Ishikawa (cell line): ENCODE measurements around the gene OR2D3.

Experiments
- CEBPB ChIP-seq: IDR thresholded peaks from 2 replicates; pipeline ENCODE4 v1.6.1; 2012
- CREB1 ChIP-seq: IDR thresholded peaks from 2 replicates; pipeline ENCODE4 v1.6.1; 2012; ENCODE audit warnings: low read depth
- EGR1 ChIP-seq: IDR thresholded peaks from 2 replicates; pipeline ENCODE4 v1.6.1; 2012
- EP300 ChIP-seq: IDR thresholded peaks from 2 replicates; pipeline ENCODE4 v1.6.1; 2012; ENCODE audit warnings: borderline replicate concordance
- FOXM1 ChIP-seq: IDR thresholded peaks from 2 replicates; pipeline ENCODE4 v1.6.1; 2012; ENCODE audit warnings: low read depth, borderline replicate concordance
- NFIC ChIP-seq: IDR thresholded peaks from 2 replicates; pipeline ENCODE4 v1.6.1; 2012
- RAD21 ChIP-seq: IDR thresholded peaks from 2 replicates; pipeline ENCODE4 v1.6.1; 2012; ENCODE audit warnings: low read depth
- REST ChIP-seq: IDR thresholded peaks from 2 replicates; pipeline ENCODE4 v1.6.1; 2012; ENCODE audit warnings: low read depth, mild to moderate bottlenecking
- TAF1 ChIP-seq: IDR thresholded peaks from 2 replicates; pipeline ENCODE4 v1.6.1; 2012; ENCODE audit warnings: low read depth, mild to moderate bottlenecking
- TCF12 ChIP-seq: IDR thresholded peaks from 2 replicates; pipeline ENCODE4 v1.6.1; 2012; ENCODE audit warnings: low read depth
- TEAD4 ChIP-seq: IDR thresholded peaks from 2 replicates; pipeline ENCODE4 v1.6.1; 2012
- YY1 ChIP-seq: IDR thresholded peaks from 2 replicates; pipeline ENCODE4 v1.6.1; 2012; ENCODE audit warnings: low read depth
- ZBTB7A ChIP-seq: IDR thresholded peaks from 2 replicates; pipeline ENCODE4 v1.6.1; 2012; ENCODE audit warnings: low read depth
- TF ChIP-seq, protein P1 (sequence below): IDR thresholded peaks from 2 replicates; pipeline ENCODE4 v1.6.1; 2012
- TF ChIP-seq, protein P2 (sequence below): IDR thresholded peaks from 2 replicates; pipeline ENCODE4 v1.6.1; 2012

The OR2D3 gene

DNA sequence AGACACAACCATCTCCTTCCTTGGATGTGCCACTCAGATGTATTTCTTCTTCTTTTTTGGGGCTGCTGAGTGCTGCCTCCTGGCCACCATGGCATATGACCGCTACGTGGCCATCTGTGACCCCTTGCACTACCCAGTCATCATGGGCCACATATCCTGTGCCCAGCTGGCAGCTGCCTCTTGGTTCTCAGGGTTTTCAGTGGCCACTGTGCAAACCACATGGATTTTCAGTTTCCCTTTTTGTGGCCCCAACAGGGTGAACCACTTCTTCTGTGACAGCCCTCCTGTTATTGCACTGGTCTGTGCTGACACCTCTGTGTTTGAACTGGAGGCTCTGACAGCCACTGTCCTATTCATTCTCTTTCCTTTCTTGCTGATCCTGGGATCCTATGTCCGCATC is 43.9 kb upstream of the OR2D3 start:
- TF ChIP-seq TAF1 (no peak), EGR1 (no peak), TCF12 (no peak), YY1 (no peak), RAD21 (no peak), EP300 (no peak), TEAD4 (no peak), REST (no peak), CEBPB (no peak), NFIC (no peak), CREB1 (no peak), ZBTB7A (no peak), FOXM1 (no peak)
- TF ChIP-seq, protein P1, sequence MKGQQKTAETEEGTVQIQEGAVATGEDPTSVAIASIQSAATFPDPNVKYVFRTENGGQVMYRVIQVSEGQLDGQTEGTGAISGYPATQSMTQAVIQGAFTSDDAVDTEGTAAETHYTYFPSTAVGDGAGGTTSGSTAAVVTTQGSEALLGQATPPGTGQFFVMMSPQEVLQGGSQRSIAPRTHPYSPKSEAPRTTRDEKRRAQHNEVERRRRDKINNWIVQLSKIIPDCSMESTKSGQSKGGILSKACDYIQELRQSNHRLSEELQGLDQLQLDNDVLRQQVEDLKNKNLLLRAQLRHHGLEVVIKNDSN: no peak
- TF ChIP-seq, protein P2, sequence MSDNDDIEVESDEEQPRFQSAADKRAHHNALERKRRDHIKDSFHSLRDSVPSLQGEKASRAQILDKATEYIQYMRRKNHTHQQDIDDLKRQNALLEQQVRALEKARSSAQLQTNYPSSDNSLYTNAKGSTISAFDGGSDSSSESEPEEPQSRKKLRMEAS: no peak

DNA sequence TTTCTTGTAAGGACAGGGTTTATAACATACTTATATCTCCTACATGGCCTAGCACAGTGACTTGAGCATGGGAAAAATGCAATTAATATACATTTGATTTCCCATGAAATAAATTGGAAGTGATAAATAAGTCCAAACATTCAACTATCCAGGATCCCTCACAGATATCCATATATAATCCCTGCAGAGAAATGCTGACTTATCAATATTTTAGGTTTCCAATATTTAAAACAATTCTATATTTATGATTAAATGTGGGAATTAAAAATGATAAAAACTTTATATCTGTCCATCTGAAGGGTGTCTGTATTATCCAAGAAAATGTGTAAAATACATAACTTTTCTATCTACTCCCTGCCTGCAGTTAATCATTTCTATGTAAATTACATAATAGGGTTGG is 38.1 kb upstream of the OR2D3 start:
- TF ChIP-seq, protein P2: no peak
- TF ChIP-seq CREB1 (no peak), RAD21 (no peak), REST (no peak)
- TF ChIP-seq, protein P1: no peak

DNA sequence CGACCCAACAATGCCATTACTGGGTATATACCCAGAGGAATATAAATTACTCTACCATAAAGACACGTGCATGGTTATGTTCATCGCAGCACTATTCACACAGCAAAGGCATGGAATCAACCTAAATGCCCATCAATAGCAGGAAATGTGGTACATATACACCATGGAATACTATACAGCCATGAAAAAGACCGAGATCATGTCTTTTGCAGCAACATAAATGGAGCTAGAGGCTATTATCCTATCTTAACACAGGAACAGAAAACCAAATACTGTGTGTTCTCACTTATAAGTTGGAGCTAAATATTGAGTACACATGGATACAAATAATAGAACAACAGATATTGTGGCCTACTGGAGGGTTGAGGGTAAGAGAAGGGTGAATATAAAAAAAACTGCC is 32.0 kb upstream of the OR2D3 start:
- TF ChIP-seq CREB1 (no peak), TEAD4 (no peak)

DNA sequence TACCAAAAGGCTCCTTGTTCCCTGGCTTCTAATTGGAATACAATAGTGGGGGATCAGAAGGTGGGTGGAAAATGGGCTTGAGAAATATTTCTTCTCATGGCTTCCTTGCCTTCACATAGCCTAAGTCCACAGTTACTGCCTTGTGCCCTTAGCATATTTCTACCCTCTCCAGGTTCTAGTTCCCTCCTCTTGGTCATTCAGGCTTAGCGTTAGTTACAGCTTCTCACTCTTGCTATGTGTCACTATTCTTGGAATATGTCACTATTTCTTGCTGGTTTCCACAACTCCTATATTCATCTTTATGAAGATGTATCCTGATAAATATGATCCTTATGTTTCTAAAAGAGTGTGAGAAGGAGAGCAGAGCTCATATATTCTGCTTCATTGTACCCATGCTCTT is 31.0 kb upstream of the OR2D3 start:
- TF ChIP-seq FOXM1 (no peak), NFIC (no peak), REST (no peak), TEAD4 (no peak), TAF1 (no peak), CEBPB (no peak), EP300 (no peak), TCF12 (no peak), CREB1 (no peak), EGR1 (no peak), ZBTB7A (no peak), YY1 (no peak), RAD21 (no peak)
- TF ChIP-seq, protein P2: no peak
- TF ChIP-seq, protein P1: no peak

DNA sequence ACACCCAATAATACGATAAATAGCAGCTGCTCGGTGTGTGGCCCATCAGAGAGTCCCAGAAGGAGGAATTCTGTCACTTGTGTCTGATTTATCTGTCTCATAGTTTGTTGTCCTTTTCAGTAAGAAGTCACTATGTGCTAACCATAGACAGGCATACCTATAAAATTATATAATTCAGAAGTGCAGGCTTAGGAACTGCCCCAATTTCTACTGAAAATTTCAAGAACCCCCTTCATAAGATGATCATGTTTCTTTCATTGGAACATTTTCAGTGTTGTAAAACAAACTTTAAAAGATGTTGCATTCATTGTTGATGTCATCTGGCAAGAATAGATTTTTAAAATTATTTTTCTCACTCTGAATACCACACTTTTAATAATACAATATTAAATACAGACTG is 28.4 kb upstream of the OR2D3 start, which contains the start of gene OR2D2:
Gene OR2D2 (minus strand): TSS at position 101 of the 400 bp plus-strand sequence. CDS start 0 bp downstream, at position 101.
- no peak for TF ChIP-seq EGR1
- TF ChIP-seq TEAD4: no peak
- TF ChIP-seq, protein P1: no peak
- TF ChIP-seq, protein P2: no peak
- no peak for TF ChIP-seq TAF1
- TF ChIP-seq RAD21: no peak
- TF ChIP-seq FOXM1: no peak
- TF ChIP-seq CEBPB: no peak
- no peak for TF ChIP-seq TCF12
